Activated CD8-positive, alpha-beta memory T cell treated with anti-CD3 and anti-CD28 coated beads for 1 hour (primary cell): Measurements from ENCODE around the gene FXYD7.

Experiments used
- DNase-seq, 2 donors: peaks; one replicate each; pipeline ENCODE4 v3.0.0-alpha.2; 2020; ENCODE audit warnings: low read depth in 1 of 2; ENCODE audit errors: extremely low read depth in 1 of 2

Gene FXYD7

GRCh38 chr19:35162471-35163326, 19.6 kb downstream of the FXYD7 start:
- no peak for DNase-seq

GRCh38 chr19:35164418-35164817, 21.4 kb downstream of the FXYD7 start:
- DNase-seq = no peak

- no peak for DNase-seq
Observed at GRCh38 chr19:35165200-35166058, 22.4 kb downstream of the FXYD7 start.

- DNase-seq = no peak
Observed at GRCh38 chr19:35166100-35167063, 23.3 kb downstream of the FXYD7 start.

- no peak for DNase-seq
Observed at GRCh38 chr19:35167251-35168119, 24.4 kb downstream of the FXYD7 start.

- no peak for DNase-seq
Observed at GRCh38 chr19:35168196-35168595, 25.1 kb downstream of the FXYD7 start.

GRCh38 chr19:35169221-35169995, 26.4 kb downstream of the FXYD7 start:
- DNase-seq = no peak

GRCh38 chr19:35170359-35171061, 27.5 kb downstream of the FXYD7 start:
- no peak for DNase-seq

GRCh38 chr19:35171730-35172129, 28.7 kb downstream of the FXYD7 start:
- no peak for DNase-seq

- DNase-seq = no peak
Observed at GRCh38 chr19:35174226-35174625, 31.2 kb downstream of the FXYD7 start.

- DNase-seq = no peak
Observed at GRCh38 chr19:35176181-35176570, 33.1 kb downstream of the FXYD7 start.

GRCh38 chr19:35177377-35178274, 34.6 kb downstream of the FXYD7 start:
- DNase-seq = no peak

- no peak for DNase-seq
Observed at GRCh38 chr19:35178701-35179100, 35.6 kb downstream of the FXYD7 start.

- DNase-seq = no peak
Observed at GRCh38 chr19:35179830-35180229, 36.8 kb downstream of the FXYD7 start.

- DNase-seq = no peak
Observed at GRCh38 chr19:35181387-35181786, 38.3 kb downstream of the FXYD7 start.

GRCh38 chr19:35184267-35184666, 41.2 kb downstream of the FXYD7 start:
- DNase-seq = no peak

GRCh38 chr19:35184884-35185283, 41.8 kb downstream of the FXYD7 start:
- no peak for DNase-seq
